Kidney (tissue), 14 donors: ENCODE measurements around the gene TEK. TPM values are rescaled to one million over a fixed set of nuclear protein-coding genes. Genes with fewer than 3 reads are reported as not detected.

ENCODE experiments used
- DNase-seq, 5 donors: peaks; one replicate each; pipeline ENCODE4 v3.0.0-alpha.2; 2013 to 2020
- FAIRE-seq: peaks from 2 replicates; lab custom pipeline; 2012; peaks lifted over from hg19 to GRCh38; lab: Jason Lieb, UNC
- H3K27ac ChIP-seq, 2 donors: one replicate each; pipeline ENCODE4 v1.7.0; 2013; ENCODE audit warnings: low read depth in 2 of 2, low read length in 2 of 2, inconsistent platforms in 1 of 2
- H3K27me3 ChIP-seq: one replicate; pipeline ENCODE4 v1.7.1; 2013; ENCODE audit warnings: low read length, inconsistent platforms; ENCODE audit not compliant: control insufficient read depth, insufficient read depth
- H3K36me3 ChIP-seq, 3 donors: one replicate each; pipeline versions ENCODE4 v1.7.0 to v1.7.1; 2013; ENCODE audit warnings: low read length in 3 of 3, control low read depth in 1 of 3, inconsistent platforms in 1 of 3; ENCODE audit not compliant: insufficient read depth in 3 of 3, control insufficient read depth in 2 of 3
- H3K4me1 ChIP-seq, 3 donors: one replicate each; pipeline versions ENCODE4 v1.7.0 to v1.7.1; 2013; ENCODE audit warnings: low read length in 3 of 3, inconsistent platforms in 1 of 3, low read depth in 1 of 3; ENCODE audit not compliant: control insufficient read depth in 2 of 3, insufficient read depth in 2 of 3
- H3K4me3 ChIP-seq, 3 donors: one replicate each; pipeline versions ENCODE4 v1.7.0 to v1.8.1; 2013; ENCODE audit warnings: low read length in 3 of 3, control low read depth in 1 of 3, inconsistent platforms in 1 of 3
- H3K9ac ChIP-seq, 3 donors: one replicate each; pipeline versions ENCODE4 v1.7.0 to v1.7.1; 2013; ENCODE audit warnings: low read length in 3 of 3, control low read depth in 1 of 3, inconsistent platforms in 1 of 3
- H3K9me3 ChIP-seq, 3 donors: one replicate each; pipeline versions ENCODE4 v1.7.0 to v1.7.1; 2013; ENCODE audit warnings: low read length in 3 of 3, control low read depth in 1 of 3, inconsistent platforms in 1 of 3; ENCODE audit not compliant: control insufficient read depth in 2 of 3, insufficient read depth in 1 of 3
- CTCF ChIP-seq: IDR thresholded peaks from 3 replicates; pipeline ENCODE4 v1.5.1; 2012; ENCODE audit warnings: mild to moderate bottlenecking, moderate library complexity, borderline replicate concordance; ENCODE audit not compliant: insufficient read depth; ENCODE audit errors: extremely low read depth
- intact Hi-C: fragments of 100-400 bp; cut with DNase I; formaldehyde crosslinking; loops from one replicate; pipeline ENCODE4 v1.11.1; 2022
- polyA plus RNA-seq: library from polyadenylated mRNA; stranded (reverse); fragments of 350-450 nt; fragmentation: Illumina TruSeq; extraction: RNeasy Lipid Tissue Mini Kit (QIAGEN cat#74804); gene quantifications from one replicate; pipeline ENCODE4 v1.2.3, GENCODE V29; 2014; ENCODE audit warnings: low read depth, low replicate concordance; ENCODE audit not compliant: insufficient read depth
- total RNA-seq: library from RNA; stranded (reverse); fragmentation: NEBNext Ultra II Directional; extraction: Animal tissue kit (Norgen Biotek cat#: 25700); gene quantifications from one replicate; pipeline ENCODE4 v1.2.1, GENCODE V29; 2021
- donor health status: control.
- donor health status: control.
- donor health status: control.
- donor health status: control.
- donor health status: control.
- donor health status: DM: yes; HTN: yes; CAD: no.
- donor health status: Normal renal cell carcinoma (clear cell type).

Gene TEK
- total and polyA plus RNA-seq, 2 donors from 2014 or later, result 16.1 to 32.6 TPM

GRCh38 chr9:27203783-27204182, 94.8 kb downstream of the TEK start:
- FAIRE-seq (no peak), DNase-seq (no peak)
- Histone ChIP-seq H3K27me3 (no peaks in the 10 kb centered on the region), H3K4me1 (no peaks in the 10 kb centered on the region), H3K27ac (no peak overlapping the region), H3K9ac (no peak overlapping the region), H3K36me3 (no peaks in the 10 kb centered on the region), H3K9me3 (no peaks in the 10 kb centered on the region), H3K4me3 (no peak overlapping the region)
- intact Hi-C loops, result no loop called here
- no peak for TF ChIP-seq CTCF

GRCh38 chr9:27204578-27204977, 95.6 kb downstream of the TEK start:
- Histone ChIP-seq H3K9ac (no peak overlapping the region), H3K4me1 (no peaks in the 10 kb centered on the region), H3K36me3 (no peaks in the 10 kb centered on the region), H3K4me3 (no peak overlapping the region), H3K27ac (no peak overlapping the region), H3K27me3 (no peaks in the 10 kb centered on the region), H3K9me3 (no peaks in the 10 kb centered on the region)
- DNase-seq, result no peak
- TF ChIP-seq CTCF, result no peak
- intact Hi-C loops, result no loop called here
- FAIRE-seq, result no peak

- no peaks in the 10 kb centered on the region for H3K36me3 ChIP-seq
- no peaks in the 10 kb centered on the region for H3K4me1 ChIP-seq
- FAIRE-seq (no peak), DNase-seq (no peak)
- no peak overlapping the region for H3K4me3 ChIP-seq
- intact Hi-C loops, result no loop called here
- H3K27me3 ChIP-seq, result no peaks in the 10 kb centered on the region
- no peaks in the 10 kb centered on the region for H3K9me3 ChIP-seq
- TF ChIP-seq CTCF, result no peak
- H3K9ac ChIP-seq, result no peak overlapping the region
- H3K27ac ChIP-seq, result no peak overlapping the region
Observed at GRCh38 chr9:27205198-27205597, 96.2 kb downstream of the TEK start.

GRCh38 chr9:27206041-27206440, 97.0 kb downstream of the TEK start:
- DNase-seq (no peak), FAIRE-seq (no peak)
- H3K9ac ChIP-seq, result no peak overlapping the region
- no peak for TF ChIP-seq CTCF
- intact Hi-C loops, result no loop called here
- no peaks in the 10 kb centered on the region for H3K9me3 ChIP-seq
- no peaks in the 10 kb centered on the region for H3K36me3 ChIP-seq
- no peak overlapping the region for H3K27ac ChIP-seq
- no peaks in the 10 kb centered on the region for H3K27me3 ChIP-seq
- H3K4me1 ChIP-seq, result no peaks in the 10 kb centered on the region
- H3K4me3 ChIP-seq, result no peak overlapping the region
